Uterus (tissue), 4 donors: ENCODE measurements around the gene HS3ST3A1. TPM values are rescaled to one million over a fixed set of nuclear protein-coding genes. Genes with fewer than 3 reads are reported as not detected.

Experiments
- DNase-seq, 2 donors: peaks; one replicate each; pipeline ENCODE4 v3.0.0-alpha.2; 2019 to 2020
- H3K27ac ChIP-seq, 2 donors: fragments of 200-600 bp; sonication (generic); 1 replicate in 1 of 2; 2 replicates in 1 of 2; pipeline ENCODE4 v1.5.1; 2016 to 2018
- H3K27me3 ChIP-seq, 2 donors: fragments of 200-600 bp; sonication (generic); one replicate each; pipeline ENCODE4 v1.5.1; 2018 to 2019; ENCODE audit warnings: control low read depth in 1 of 2
- H3K36me3 ChIP-seq, 2 donors: fragments of 200-600 bp; sonication (generic); one replicate each; pipeline ENCODE4 v1.5.1; 2019; ENCODE audit warnings: control low read depth in 1 of 2
- H3K4me1 ChIP-seq, 2 donors: fragments of 200-600 bp; sonication (generic); one replicate each; pipeline ENCODE4 v1.5.1; 2018 to 2019; ENCODE audit warnings: control low read depth in 1 of 2
- H3K4me3 ChIP-seq, 2 donors: fragments of 200-600 bp; sonication (generic); 1 replicate in 1 of 2; 2 replicates in 1 of 2; pipeline ENCODE4 v1.5.1; 2018 to 2019; ENCODE audit warnings: mild to moderate bottlenecking in 1 of 2
- H3K9me3 ChIP-seq, 2 donors: fragments of 200-600 bp; sonication (generic); one replicate each; pipeline ENCODE4 v1.5.1; 2019; ENCODE audit warnings: control low read depth in 1 of 2
- CTCF ChIP-seq, 4 experiments: fragments of 200-600 bp in 2 of 4; fragments of 450-650 bp in 2 of 4; sonication (generic) in 2 of 4; IDR thresholded peaks; one replicate each; pipeline ENCODE4 v1.5.1; 2016 to 2019; ENCODE audit warnings: antibody characterized with exemption in 4 of 4, mild to moderate bottlenecking in 2 of 4, moderate library complexity in 1 of 4
- POLR2A ChIP-seq, 2 donors: fragments of 450-650 bp; IDR thresholded peaks; one replicate each; pipeline ENCODE4 v1.6.1; 2016; ENCODE audit warnings: antibody characterized with exemption in 2 of 2, mild to moderate bottlenecking in 1 of 2, moderate library complexity in 1 of 2
- intact Hi-C: fragments of 100-400 bp; cut with DNase I; formaldehyde crosslinking; loops from one replicate; pipeline ENCODE4 v1.15.1; 2023; ENCODE audit warnings: low total_unique reads
- total RNA-seq, 4 donors: library from RNA; depleted of rRNA in 3 of 4; stranded (reverse); fragments of >200 nt in 3 of 4; gene quantifications; one replicate each; pipeline versions ENCODE4 v1.1.0 to v1.2.4, GENCODE V29; 2014 to 2023
- donor health status: DM: yes; HTN: yes; CAD: no.

Gene HS3ST3A1
- total RNA-seq, 4 donors from 2014 or later = 2.1 to 7.7 (median 5.0) TPM; not detected in 1

GRCh38 chr17:13568582-13569397 is 32.9 kb downstream of the HS3ST3A1 start:
- no peak for DNase-seq
- no peak overlapping the region for H3K4me3 ChIP-seq
- no peaks in the 10 kb centered on the region for H3K36me3 ChIP-seq
- no peaks in the 10 kb centered on the region for H3K9me3 ChIP-seq
- TF ChIP-seq POLR2A (IDR thresholded peaks at IDR 0.05) (no peak), CTCF (IDR thresholded peaks at IDR 0.05) (no peak)
- no peak overlapping the region for H3K27ac ChIP-seq
- intact Hi-C loops = no loop called here
- H3K27me3 ChIP-seq = no peaks in the 10 kb centered on the region
- H3K4me1 ChIP-seq = no peaks in the 10 kb centered on the region

GRCh38 chr17:13563866-13564265 is 37.9 kb downstream of the HS3ST3A1 start:
- no peak for DNase-seq
- no peaks in the 10 kb centered on the region for H3K9me3 ChIP-seq
- intact Hi-C loops = no loop called here
- TF ChIP-seq CTCF (IDR thresholded peaks at IDR 0.05) (no peak), POLR2A (IDR thresholded peaks at IDR 0.05) (no peak)
- no peaks in the 10 kb centered on the region for H3K4me1 ChIP-seq
- no peaks in the 10 kb centered on the region for H3K36me3 ChIP-seq
- H3K27me3 ChIP-seq = no peaks in the 10 kb centered on the region
- no peak overlapping the region for H3K27ac ChIP-seq
- no peak overlapping the region for H3K4me3 ChIP-seq

- Histone ChIP-seq H3K4me3 (no peak overlapping the region), H3K27me3 (no peaks in the 10 kb centered on the region), H3K27ac (peak overlapping the region in 1 of 2 donors; percentile 41), H3K9me3 (no peaks in the 10 kb centered on the region), H3K36me3 (no peaks in the 10 kb centered on the region), H3K4me1 (no peaks in the 10 kb centered on the region)
- intact Hi-C loops = no loop called here
- DNase-seq = peak in 1 of 2 donors; percentile 55
- TF ChIP-seq POLR2A (IDR thresholded peaks at IDR 0.05) = no peak
- TF ChIP-seq CTCF (IDR thresholded peaks at IDR 0.05) = no peak
Measured at GRCh38 chr17:13562271-13562800, 39.4 kb downstream of the HS3ST3A1 start.

- H3K27ac ChIP-seq = no peak overlapping the region
- H3K27me3 ChIP-seq = no peaks in the 10 kb centered on the region
- H3K4me1 ChIP-seq = no peaks in the 10 kb centered on the region
- TF ChIP-seq CTCF (IDR thresholded peaks at IDR 0.05) = no peak
- no peak for TF ChIP-seq POLR2A (IDR thresholded peaks at IDR 0.05)
- no peaks in the 10 kb centered on the region for H3K36me3 ChIP-seq
- H3K9me3 ChIP-seq = no peaks in the 10 kb centered on the region
- intact Hi-C loops = no loop called here
- peak in 1 of 2 donors; percentile 54 for DNase-seq
- H3K4me3 ChIP-seq = no peak overlapping the region
Measured at GRCh38 chr17:13561606-13562270, 40.0 kb downstream of the HS3ST3A1 start.

GRCh38 chr17:13560935-13561334 is 40.8 kb downstream of the HS3ST3A1 start:
- no peaks in the 10 kb centered on the region for H3K4me1 ChIP-seq

More at GRCh38 chr17:13560935-13561334, 40.8 kb downstream of the HS3ST3A1 start:
- no peak for DNase-seq
- no peaks in the 10 kb centered on the region for H3K9me3 ChIP-seq
- TF ChIP-seq POLR2A (IDR thresholded peaks at IDR 0.05) (no peak), CTCF (IDR thresholded peaks at IDR 0.05) (no peak)
- H3K4me3 ChIP-seq = no peak overlapping the region
- no peaks in the 10 kb centered on the region for H3K27me3 ChIP-seq
- H3K36me3 ChIP-seq = no peaks in the 10 kb centered on the region
- intact Hi-C loops = no loop called here
- H3K27ac ChIP-seq = no peak overlapping the region
